GM12873 (cell line): Measurements from ENCODE around the gene ITGA11.

Experiments
- CTCF ChIP-seq: IDR thresholded peaks from 2 replicates; pipeline ENCODE4 v1.5.1; 2012; ENCODE audit warnings: low read depth, mild to moderate bottlenecking, moderate library complexity, low read length, control low read depth; ENCODE audit not compliant: insufficient read depth; ENCODE audit errors: missing control alignments

The ITGA11 gene, protein sequence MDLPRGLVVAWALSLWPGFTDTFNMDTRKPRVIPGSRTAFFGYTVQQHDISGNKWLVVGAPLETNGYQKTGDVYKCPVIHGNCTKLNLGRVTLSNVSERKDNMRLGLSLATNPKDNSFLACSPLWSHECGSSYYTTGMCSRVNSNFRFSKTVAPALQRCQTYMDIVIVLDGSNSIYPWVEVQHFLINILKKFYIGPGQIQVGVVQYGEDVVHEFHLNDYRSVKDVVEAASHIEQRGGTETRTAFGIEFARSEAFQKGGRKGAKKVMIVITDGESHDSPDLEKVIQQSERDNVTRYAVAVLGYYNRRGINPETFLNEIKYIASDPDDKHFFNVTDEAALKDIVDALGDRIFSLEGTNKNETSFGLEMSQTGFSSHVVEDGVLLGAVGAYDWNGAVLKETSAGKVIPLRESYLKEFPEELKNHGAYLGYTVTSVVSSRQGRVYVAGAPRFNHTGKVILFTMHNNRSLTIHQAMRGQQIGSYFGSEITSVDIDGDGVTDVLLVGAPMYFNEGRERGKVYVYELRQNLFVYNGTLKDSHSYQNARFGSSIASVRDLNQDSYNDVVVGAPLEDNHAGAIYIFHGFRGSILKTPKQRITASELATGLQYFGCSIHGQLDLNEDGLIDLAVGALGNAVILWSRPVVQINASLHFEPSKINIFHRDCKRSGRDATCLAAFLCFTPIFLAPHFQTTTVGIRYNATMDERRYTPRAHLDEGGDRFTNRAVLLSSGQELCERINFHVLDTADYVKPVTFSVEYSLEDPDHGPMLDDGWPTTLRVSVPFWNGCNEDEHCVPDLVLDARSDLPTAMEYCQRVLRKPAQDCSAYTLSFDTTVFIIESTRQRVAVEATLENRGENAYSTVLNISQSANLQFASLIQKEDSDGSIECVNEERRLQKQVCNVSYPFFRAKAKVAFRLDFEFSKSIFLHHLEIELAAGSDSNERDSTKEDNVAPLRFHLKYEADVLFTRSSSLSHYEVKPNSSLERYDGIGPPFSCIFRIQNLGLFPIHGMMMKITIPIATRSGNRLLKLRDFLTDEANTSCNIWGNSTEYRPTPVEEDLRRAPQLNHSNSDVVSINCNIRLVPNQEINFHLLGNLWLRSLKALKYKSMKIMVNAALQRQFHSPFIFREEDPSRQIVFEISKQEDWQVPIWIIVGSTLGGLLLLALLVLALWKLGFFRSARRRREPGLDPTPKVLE

GRCh38 chr15:68431792-68432401, at the start of gene ITGA11:
Gene ITGA11, minus strand, starts transcription at chr15:68432163. Its CDS starts 97 bp downstream, at chr15:68432066.
- no peak for TF ChIP-seq CTCF

DNA sequence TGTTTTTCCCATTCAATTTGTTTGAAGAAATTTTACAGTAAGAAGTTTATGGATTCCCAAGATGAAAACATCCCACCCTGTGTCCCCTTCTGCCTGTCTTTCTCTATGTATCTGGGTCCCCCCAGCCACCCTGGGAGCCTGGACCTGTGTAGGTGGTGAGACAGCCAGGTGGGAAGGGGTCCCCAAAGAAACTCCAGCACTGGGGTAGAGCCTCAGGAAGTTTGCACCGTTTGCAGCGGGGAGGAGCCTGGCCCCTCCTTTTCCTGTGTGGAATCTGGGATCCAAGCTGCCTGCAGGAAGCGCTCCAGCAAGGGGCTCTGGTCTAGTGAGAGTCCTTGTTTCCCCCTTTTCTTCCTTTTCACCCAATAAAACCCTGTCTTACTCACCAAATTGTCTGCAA, 49.4 kb upstream of the ITGA11 start:
- no peak for TF ChIP-seq CTCF

DNA sequence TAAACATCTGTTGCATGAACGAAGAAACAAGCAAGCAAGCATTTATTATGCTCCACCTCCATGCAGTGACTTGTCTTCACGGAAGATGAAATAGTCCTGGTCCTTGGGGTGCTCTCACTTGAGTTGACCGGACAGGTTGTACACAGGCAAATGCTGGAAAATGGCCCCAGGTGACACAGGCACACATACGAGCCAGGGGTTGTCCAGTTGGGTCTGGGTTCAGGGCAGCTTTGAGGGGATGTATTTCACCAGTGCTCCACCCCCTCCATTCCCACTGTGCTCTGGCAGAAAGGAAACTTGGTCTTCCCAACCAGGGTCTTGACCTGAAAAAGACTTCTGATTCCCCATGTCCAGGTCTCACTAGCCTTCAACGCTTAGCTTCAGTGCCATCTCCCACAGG, 48.3 kb upstream of the ITGA11 start:
- TF ChIP-seq CTCF: no peak

DNA sequence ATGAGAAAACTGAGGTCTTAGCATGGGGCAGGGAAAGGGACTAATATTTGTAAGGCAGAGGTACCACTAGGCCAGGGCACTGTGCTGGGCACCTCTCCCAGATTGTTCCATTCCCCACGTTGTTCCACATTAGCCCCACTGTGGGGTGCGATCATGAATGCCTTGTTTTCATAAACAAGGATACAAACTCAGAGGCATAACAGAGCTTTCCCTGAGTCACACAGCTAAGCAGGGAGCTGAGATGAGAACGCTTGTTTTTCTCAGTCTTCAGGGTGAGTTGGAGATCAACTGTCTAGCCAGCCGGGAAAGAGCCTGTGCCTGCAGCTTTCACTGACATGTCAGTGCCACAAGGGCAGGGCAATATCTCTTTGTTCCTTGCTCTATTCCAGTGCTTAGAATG, 47.9 kb upstream of the ITGA11 start:
- no peak for TF ChIP-seq CTCF

DNA sequence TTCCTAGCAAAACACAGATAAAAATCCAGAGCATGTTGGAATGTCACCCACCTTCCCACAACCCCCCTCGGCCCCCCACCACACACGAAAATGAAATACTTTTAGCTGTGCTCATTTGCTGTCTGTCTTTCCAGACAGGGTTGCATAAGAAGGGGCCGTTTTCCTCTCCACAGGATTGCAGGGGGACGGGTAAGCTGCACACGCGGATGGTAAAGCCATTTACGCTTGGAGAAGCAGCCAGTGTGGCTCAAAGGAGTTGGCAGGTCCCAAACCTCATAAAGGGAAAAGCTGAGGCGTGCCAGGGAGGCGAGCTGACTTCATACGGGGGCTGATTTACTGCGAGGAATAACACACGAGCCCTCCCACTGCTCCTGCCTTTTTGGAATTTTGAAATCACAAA, 47.4 kb upstream of the ITGA11 start:
- no peak for TF ChIP-seq CTCF

DNA sequence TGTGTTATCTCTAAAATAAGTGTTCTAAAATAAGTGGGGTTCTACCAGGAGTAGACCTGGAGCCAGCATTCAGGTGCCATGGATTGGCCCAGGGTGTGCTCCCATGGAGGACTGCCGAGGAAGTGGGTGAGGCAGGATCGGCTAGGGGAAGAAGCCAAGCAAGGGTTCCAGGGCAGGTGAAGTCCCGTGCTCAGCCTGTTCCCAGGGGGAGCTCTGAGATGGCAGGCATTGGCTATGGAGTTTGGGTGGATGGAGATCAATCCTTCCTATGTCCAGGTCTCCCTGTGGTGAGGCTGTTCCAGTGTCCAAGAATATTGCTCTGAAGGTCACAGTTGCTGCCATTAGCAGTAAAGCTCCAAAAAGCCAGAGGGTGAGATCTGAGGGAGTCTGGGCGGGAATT, 46.9 kb upstream of the ITGA11 start:
- TF ChIP-seq CTCF: no peak
